Neuron (in vitro differentiated cells): ENCODE results near the gene KDR.

Source experiments
- H2AFZ ChIP-seq: one replicate; pipeline ENCODE4 v1.6.1; 2013; ENCODE audit warnings: low read depth, mild to moderate bottlenecking, inconsistent platforms, low read length, moderate library complexity
- H3K27me3 ChIP-seq: one replicate; pipeline ENCODE4 v1.6.1; 2013; ENCODE audit warnings: low read length; ENCODE audit not compliant: insufficient read depth
- H3K36me3 ChIP-seq: one replicate; pipeline ENCODE4 v1.6.1; 2013; ENCODE audit warnings: low read length; ENCODE audit not compliant: insufficient read depth
- H3K4me1 ChIP-seq: one replicate; pipeline ENCODE4 v1.6.1; 2013; ENCODE audit warnings: low read length; ENCODE audit not compliant: insufficient read depth
- H3K4me3 ChIP-seq: 2 replicates; pipeline ENCODE4 v1.5.1; 2013; ENCODE audit warnings: mild to moderate bottlenecking, low read length, moderate library complexity
- H3K9me3 ChIP-seq: one replicate; pipeline ENCODE4 v1.6.1; 2013; ENCODE audit warnings: low read length

The KDR gene

DNA sequence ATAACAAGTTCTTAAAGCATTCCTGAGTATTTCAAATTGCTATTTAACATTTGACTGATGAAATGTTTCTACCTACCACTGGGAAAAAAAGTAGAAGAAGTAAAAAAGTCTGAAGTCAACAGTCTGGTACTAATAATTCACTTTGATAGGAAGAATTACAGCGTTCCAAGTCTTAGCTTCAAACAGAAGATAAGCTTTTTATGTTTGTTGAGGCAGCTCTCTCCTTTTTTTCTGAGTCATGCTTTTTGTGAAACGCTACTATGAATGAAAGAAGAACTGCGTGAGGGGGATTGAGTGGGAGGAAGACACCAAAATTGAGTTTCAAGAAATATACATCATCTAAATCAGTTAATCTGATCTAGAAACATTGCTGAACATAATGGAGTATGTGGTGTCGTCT is 13.0 kb upstream of the KDR start:
- Histone ChIP-seq H3K9me3 (no peaks in the 10 kb centered on the region), H3K4me1 (no peaks in the 10 kb centered on the region), H3K36me3 (no peaks in the 10 kb centered on the region), H3K27me3 (no peaks in the 10 kb centered on the region), H2AFZ (no peak overlapping the region), H3K4me3 (no peak overlapping the region)

DNA sequence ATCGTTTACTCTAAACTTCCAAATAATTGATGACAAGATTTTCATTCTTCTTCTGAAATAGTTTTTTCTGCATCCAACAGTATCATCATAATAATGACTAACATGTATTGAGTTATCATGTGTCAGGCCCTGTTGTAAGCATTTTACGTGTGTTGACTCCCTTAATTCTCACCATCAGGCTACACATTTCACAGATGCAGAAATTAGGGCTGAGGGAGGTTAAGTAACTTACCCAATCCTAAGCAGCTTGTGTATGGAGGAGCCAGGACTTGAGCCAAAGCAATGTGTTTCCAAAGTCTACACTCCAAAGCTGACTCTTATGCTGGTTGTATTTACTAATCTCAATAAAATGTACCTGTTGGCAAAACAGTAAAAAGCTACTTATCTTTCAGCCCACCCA is 11.2 kb upstream of the KDR start:
- Histone ChIP-seq H3K9me3 (no peaks in the 10 kb centered on the region), H2AFZ (no peak overlapping the region)

DNA sequence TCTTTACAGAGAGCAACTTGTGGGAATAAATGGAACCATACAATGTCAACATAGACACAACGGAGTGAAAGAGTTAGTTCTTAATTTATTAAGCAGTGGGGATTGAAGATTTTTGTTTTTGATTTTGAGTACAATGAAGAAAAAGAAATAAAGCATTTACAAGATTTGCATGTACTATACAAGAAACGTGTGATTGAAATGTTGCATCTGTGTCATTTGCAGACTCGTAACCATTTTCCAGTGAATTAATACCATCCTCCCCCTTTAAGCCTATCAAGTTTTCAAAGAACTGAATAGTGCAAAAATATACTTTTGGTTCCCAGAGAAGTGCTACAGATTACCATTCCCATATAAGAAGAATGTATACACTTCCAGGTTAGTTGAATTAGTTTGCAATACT is 8.6 kb upstream of the KDR start:
- Histone ChIP-seq H3K4me1 (no peaks in the 10 kb centered on the region), H3K4me3 (no peak overlapping the region), H3K36me3 (no peaks in the 10 kb centered on the region), H3K27me3 (no peaks in the 10 kb centered on the region), H2AFZ (no peak overlapping the region), H3K9me3 (no peaks in the 10 kb centered on the region)

More for the DNA sequence above, 11.2 kb upstream of the KDR start:
- Histone ChIP-seq H3K4me1 (no peaks in the 10 kb centered on the region), H3K36me3 (no peaks in the 10 kb centered on the region), H3K4me3 (no peak overlapping the region), H3K27me3 (no peaks in the 10 kb centered on the region)

DNA sequence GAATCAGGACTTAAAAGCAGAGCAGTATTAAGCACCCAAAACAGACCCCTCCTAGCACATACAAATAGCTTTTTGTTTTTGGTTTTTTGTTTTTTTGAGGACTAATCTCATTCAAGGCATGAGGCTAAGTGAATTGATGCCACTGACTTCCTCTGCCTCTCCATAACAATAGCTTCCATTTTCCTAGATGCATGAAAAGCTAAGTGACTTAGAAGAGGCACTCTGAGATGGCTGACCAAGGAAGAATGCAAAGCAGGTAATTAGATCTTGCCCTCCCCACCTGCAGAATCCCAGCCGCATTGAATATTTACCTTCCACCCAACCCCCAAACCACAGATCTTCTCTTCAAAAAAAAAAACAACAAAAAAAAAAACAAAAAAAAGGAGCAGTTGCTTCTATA is 7.4 kb upstream of the KDR start:
- no peaks in the 10 kb centered on the region for H3K36me3 ChIP-seq

DNA sequence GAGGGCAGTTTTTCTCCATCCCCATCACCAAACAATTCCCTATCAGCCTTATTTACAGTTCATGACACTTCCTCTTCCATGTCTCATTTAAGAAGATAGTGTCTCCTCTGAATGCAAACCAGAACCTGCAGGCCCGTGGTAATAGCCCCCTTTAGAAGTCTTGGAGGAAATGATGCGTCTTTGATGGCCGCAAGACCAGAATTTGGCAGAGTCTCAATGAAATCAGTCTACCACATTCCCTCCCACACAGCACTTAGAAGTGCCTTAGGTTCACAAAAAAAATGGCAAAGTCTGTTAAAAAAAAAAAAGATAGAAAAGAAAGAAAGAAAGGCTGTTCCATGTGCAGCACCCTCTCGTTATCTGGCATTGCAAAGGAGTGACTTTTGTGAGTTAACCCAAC is 2.1 kb upstream of the KDR start:
- no peak overlapping the region for H2AFZ ChIP-seq
- peaks cover 33% of the 10 kb centered on the region for H3K27me3 ChIP-seq
- H3K4me1 ChIP-seq = peaks cover 12% of the 10 kb centered on the region
- H3K36me3 ChIP-seq = no peaks in the 10 kb centered on the region
- H3K4me3 ChIP-seq = no peak overlapping the region
- H3K9me3 ChIP-seq = no peaks in the 10 kb centered on the region

More for the DNA sequence above, 7.4 kb upstream of the KDR start:
- Histone ChIP-seq H3K4me1 (no peaks in the 10 kb centered on the region), H3K9me3 (no peaks in the 10 kb centered on the region), H3K27me3 (peaks cover 4% of the 10 kb centered on the region), H3K4me3 (no peak overlapping the region), H2AFZ (no peak overlapping the region)

DNA sequence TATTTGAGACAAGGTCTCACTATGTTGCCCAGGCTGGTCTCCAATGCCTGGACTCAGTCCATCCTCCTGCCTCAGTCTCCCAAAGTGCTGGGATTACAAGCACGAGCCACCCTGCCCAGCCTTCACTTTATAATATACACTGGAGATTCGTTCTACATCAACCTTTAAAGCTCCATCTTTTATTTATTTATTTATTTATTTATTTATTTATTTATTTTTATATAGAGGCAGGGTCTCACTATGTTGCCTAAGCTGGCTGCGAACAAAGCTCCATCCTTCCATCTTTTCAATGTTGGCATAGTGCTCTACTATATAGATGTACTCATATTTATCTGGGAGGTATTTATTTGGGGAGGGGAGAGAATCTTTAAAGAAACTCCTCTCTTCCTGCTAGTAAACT is 1.7 kb upstream of the KDR start:
- Histone ChIP-seq H2AFZ (no peak overlapping the region), H3K9me3 (no peaks in the 10 kb centered on the region), H3K36me3 (no peaks in the 10 kb centered on the region), H3K4me1 (peaks cover 12% of the 10 kb centered on the region), H3K4me3 (no peak overlapping the region), H3K27me3 (peaks cover 33% of the 10 kb centered on the region)

DNA sequence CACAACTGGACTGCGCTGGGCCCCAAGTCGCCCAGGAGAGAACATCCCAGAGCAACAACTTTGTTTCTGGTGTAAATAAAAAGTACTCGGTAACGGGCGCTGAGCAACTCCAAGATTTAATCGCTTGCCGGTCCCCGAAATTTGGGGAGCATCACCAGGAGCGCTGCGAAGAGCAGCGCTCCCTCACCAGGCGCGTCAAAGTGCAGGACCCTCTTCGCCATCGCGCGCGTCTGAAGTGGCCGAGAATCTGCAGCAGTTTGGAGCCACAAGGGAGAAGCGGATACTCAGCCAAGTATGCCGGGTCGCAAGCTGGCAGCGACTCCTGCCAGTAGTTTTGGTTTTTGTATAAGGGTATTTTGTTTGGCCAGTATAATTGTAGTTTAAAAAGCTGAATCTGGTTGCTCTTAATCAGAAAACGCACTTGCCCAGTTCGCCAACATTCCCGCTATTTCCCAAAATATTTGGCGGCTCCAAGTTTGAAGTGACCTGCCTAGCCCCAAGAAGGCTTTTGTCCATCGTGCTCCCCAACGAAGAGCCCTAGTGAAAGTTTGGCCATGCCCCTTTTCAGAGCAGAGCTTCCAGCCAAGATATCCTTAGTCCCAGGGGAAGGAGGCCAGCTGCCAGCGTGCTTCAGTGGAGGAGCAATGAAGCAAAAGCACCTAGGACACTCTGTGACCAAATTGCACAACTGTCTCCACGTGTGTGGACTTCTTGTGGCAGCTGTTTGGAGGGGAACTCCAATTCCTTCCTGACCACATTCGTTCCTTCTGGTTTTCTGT is 557 bp upstream of the KDR start:
- Histone ChIP-seq H3K4me1 (peaks cover 12% of the 10 kb centered on the region), H2AFZ (peak overlapping the region; percentile 97), H3K4me3 (peak overlapping the region; percentile 75), H3K27me3 (peaks cover 33% of the 10 kb centered on the region), H3K36me3 (no peaks in the 10 kb centered on the region), H3K9me3 (no peaks in the 10 kb centered on the region)

DNA sequence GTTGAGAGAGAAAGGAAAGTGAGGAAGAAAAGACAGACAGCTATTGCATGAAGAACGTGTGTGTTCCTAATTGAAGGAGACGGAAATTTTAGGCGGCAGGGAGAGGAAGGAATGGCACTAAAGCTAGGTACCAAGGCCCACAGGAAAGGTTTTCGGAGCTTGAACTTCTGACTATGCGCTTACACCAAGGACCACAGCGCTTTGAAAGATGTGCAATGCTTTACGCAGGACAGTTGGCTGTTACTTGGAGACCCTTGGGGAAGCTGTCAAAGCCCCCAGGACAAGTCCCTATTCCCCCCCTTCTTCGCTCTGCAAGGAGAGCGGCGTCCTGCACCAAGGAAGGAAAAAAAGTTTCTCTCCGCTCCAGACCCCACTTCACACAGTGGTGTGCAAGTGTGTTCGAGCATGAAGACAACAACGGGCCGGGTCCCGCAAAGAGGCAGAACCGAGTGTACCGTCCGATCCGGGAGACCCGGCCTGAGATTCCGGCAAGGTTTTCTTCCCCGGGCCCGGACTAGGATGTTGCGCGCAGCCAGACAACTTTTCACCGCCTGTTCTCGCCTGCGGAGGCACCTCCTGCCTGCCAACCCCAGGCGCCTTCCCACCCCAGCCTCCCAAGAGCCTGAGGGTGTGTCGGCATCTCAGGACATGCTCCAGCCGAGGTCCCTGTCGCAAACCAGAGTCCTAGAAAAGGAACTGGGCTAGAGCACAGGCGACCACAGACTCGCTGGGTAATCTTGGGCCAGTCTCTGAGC is 896 bp downstream of the KDR start:
- no peaks in the 10 kb centered on the region for H3K9me3 ChIP-seq
- H3K27me3 ChIP-seq = peaks cover 33% of the 10 kb centered on the region
- H3K4me3 ChIP-seq = peak overlapping the region; percentile 75
- H2AFZ ChIP-seq = peak overlapping the region; percentile 97
- H3K4me1 ChIP-seq = peaks cover 12% of the 10 kb centered on the region
- H3K36me3 ChIP-seq = no peaks in the 10 kb centered on the region

DNA sequence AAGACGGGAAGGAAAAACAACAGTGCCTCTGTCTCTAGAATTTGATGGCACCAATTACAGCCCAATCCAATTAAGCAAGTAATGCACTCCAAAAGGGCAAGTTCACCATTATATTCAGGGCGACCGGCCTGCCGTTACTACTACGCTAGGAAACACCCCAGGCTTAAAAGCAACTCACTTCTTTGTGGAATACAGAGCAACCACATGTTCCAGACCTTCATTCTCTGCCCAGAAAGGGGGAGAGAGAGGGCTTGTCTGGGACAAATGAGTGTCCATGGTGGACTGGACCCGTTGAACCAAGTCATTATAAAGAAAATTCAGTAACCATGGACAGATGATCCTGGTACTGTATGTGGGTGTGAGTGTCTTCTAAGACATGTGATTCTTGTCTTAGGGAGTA is 1.6 kb downstream of the KDR start:
- Histone ChIP-seq H2AFZ (no peak overlapping the region), H3K9me3 (no peaks in the 10 kb centered on the region), H3K36me3 (no peaks in the 10 kb centered on the region), H3K27me3 (peaks cover 33% of the 10 kb centered on the region), H3K4me3 (no peak overlapping the region), H3K4me1 (peaks cover 12% of the 10 kb centered on the region)

DNA sequence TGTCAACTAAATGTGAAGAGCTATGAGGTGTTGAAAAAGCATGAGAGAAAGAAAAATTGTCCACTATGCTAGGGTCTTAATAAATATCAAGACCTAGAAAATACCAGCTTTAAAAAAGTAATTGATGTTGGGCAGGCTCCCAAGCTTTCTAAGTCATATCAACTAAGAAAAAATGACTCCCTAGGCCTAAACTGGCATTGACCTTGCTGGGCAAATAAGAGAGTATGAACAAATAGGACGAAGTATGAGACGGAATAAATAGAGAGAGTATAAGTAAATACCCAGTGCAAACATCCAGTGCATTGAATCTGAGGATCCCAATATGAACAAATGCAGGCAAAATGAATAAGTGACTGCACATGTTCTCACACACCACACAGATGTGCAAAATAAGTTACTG is 3.2 kb downstream of the KDR start:
- H3K9me3 ChIP-seq = no peaks in the 10 kb centered on the region
- H3K4me1 ChIP-seq = peaks cover 12% of the 10 kb centered on the region
- H3K36me3 ChIP-seq = no peaks in the 10 kb centered on the region
- H2AFZ ChIP-seq = no peak overlapping the region
- peaks cover 27% of the 10 kb centered on the region for H3K27me3 ChIP-seq
- H3K4me3 ChIP-seq = no peak overlapping the region

DNA sequence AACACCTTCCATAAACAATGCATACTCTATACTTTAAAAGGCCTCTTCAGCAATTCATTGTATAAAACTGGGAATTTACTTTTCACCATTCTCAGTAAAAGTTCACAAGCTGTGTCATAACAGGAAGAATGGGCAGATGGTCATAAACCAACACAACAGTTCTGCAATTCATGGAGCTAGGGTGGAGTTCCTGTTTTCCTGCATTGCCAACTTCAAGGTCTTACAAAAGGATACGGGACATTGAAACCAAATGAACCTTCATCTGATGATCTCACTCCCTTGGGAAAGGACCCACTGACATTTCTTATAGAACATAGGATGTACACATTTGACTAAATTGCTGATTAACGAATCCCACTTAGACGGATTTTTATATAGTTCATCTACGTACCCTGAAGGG is 4.1 kb downstream of the KDR start:
- no peak overlapping the region for H3K4me3 ChIP-seq
- H3K4me1 ChIP-seq = peaks cover 11% of the 10 kb centered on the region
- no peaks in the 10 kb centered on the region for H3K36me3 ChIP-seq
- H3K27me3 ChIP-seq = peaks cover 21% of the 10 kb centered on the region
- no peaks in the 10 kb centered on the region for H3K9me3 ChIP-seq
- no peak overlapping the region for H2AFZ ChIP-seq

DNA sequence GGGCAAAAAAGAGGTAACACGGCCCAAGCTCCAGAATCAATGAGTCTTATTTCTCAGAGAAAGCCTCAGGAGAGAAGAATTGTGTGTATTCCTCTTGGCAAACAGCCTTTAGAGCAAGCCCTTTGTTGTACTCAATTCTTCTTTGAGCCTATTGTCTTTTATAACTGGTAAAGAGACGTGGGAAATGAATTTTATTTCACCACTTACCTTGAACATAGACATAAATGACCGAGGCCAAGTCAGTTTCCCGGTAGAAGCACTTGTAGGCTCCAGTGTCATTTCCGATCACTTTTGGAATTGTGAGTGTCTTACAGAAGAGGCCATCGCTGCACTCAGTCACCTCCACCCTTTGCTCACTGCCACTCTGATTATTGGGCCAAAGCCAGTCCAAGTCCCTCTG is 7.0 kb downstream of the KDR start:
- Histone ChIP-seq H3K9me3 (no peaks in the 10 kb centered on the region), H2AFZ (no peak overlapping the region), H3K27me3 (no peaks in the 10 kb centered on the region)

DNA sequence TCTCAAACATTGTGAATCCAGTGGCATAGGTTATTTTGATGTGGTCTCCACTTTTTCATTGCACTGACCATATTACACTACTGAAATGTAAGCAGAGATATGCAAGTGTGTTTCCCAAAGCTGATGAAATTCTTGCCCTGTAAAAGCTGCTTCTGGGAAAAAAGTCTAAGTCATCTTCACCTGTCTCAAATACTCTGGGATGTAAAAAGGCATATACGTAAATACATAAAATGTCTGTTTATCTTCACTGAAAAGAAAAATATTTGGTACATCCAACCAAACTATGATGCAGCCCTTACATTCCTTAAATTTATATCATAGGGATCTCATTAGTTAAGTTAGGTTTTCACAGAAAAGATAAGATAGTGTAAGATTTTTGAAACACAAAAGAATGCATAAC is 7.9 kb downstream of the KDR start:
- Histone ChIP-seq H2AFZ (no peak overlapping the region), H3K4me3 (no peak overlapping the region), H3K9me3 (no peaks in the 10 kb centered on the region), H3K4me1 (no peaks in the 10 kb centered on the region), H3K36me3 (no peaks in the 10 kb centered on the region), H3K27me3 (no peaks in the 10 kb centered on the region)

More for the DNA sequence above, 7.0 kb downstream of the KDR start:
- Histone ChIP-seq H3K4me3 (no peak overlapping the region), H3K4me1 (no peaks in the 10 kb centered on the region), H3K36me3 (no peaks in the 10 kb centered on the region)
